HG02981 (cell line): ENCODE data around the gene ADNP2.

Experiments
- ATAC-seq: cut with Tn5 transposase; IDR thresholded peaks from one replicate; pipeline ENCODE4 v1.9.1; 2021; ENCODE audit warnings: mild to moderate bottlenecking, moderate library complexity; ENCODE audit not compliant: unreplicated experiment

ADNP2 gene

DNA sequence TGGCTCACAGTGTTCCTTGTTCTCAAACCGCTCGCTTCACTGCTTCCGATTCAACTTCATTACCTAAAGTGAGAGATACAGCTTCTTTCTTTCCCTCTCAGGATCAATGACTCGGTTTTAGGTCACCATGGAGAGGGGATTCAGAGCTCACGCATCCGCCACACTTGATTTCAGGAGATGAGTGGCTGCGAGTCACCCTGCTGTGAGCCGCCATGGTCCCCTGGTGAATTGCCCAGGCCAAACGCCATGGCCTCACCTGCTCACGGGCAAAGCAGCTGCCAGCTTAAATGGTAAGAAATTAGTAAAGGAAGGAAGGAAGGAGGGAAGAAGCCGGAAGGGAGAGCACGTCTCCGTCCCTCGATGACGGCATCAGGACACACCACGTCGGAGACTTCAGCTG, 60.5 kb downstream of the ADNP2 start:
- no peak for ATAC-seq

GRCh38 chr18:80170395-80171053, 61.5 kb downstream of the ADNP2 start:
- no peak for ATAC-seq

GRCh38 chr18:80171054-80171872, 62.2 kb downstream of the ADNP2 start:
- ATAC-seq, result no peak

DNA sequence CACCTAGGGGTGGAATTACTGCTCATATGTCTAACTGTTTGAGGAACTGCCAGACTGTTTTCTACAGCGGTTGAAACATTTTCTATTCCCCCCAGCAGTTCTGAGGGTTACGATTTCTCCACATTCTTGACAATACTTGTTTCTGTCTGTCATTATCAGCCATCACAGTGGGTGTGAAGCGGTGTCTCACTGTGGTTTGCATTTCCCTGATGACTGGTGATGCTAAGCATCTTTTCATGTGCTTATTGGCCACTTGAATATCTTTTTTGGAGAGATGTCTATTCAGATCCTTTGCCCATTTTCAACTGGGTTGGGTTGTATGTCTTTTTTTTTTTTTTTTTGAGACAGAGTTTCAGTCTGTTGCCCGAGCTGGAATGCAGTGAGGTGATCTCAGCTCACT, 63.0 kb downstream of the ADNP2 start:
- ATAC-seq, result no peak

DNA sequence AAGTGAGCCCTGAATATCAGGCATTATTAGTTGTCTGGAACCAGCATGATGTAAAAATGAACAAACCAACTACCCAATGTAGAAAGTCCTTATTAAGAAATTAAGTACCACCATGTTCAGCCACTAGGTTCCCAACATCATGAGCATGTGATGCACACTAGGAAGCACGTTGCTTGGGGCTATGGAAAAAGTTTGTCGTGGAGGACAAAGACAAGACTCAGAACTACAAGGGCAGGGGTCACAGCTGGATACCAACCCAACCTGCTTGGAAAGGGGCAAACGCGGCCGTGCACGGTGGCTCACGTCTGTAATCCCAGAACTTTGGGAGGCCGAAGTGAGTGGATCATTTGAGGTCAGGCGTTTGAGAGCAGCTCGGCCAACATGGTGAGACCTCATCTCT, 64.0 kb downstream of the ADNP2 start:
- no peak for ATAC-seq

DNA sequence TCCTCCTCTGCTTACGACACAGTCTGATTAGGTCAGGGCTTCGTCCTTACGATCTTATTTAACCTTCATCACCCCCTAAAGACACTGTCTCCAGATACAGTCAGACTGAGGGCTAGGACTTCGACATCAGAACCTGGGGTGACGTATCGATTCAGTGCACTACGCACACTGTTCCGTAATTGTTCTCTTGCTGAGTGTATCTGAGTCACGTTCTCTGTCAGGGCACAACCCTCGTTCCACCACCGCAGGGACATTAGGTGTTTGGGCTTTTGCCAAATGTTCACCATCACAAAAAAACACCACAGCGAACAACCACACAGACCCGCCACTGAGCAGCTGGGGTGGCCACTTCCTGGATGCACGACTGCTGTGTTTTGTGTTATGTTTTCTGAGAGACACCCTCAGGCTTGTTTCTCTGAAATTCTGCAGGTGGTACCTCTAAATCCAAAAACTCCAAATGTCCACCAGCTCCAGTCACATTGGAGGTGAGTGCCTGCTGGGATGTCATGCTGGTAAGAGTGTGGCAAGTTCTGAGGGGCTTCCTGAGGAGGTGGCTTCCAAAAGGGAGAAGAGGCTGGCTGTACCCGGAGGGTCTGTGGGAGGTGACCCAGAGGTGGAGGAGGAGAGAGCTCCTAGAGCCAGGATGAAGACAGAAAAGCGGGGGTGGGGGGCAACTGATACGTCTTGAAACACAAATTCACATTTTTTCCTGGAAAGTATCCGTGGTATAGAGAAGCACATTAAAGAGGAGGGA, 66.6 kb downstream of the ADNP2 start:
- ATAC-seq, result no peak

DNA sequence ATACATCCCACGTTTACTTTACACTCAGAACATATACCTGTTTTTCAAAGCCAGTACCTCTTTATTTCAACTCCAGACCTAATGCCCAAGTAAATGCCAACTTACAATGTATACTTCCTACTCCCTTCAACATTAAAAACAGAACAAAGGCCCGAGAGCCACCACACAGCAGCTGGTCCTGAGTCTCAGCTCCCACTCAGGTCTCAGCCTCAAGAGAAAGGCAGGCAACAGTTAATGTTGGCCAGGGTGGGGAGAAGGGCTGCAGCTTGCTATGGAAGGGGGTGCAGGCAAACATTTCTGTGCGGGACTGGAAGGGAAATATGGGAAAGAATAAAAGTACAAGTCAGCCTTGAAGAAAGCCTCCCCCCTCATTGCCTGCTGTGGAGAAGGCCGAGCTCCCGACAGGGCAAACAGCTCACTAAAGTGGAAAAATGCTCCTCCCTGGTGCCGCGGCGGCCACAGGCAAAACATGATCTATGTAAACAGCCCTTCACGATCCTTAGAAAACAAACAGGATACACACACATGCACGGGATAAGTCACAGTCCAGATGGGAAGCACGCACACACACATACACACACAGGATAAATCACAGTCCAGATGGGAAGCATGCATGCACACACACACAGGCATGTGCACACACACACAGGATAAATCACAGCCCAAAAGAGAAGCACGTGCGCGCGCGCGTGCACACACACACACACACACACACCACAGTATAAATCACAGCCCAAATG, 67.4 kb downstream of the ADNP2 start:
- no peak for ATAC-seq

DNA sequence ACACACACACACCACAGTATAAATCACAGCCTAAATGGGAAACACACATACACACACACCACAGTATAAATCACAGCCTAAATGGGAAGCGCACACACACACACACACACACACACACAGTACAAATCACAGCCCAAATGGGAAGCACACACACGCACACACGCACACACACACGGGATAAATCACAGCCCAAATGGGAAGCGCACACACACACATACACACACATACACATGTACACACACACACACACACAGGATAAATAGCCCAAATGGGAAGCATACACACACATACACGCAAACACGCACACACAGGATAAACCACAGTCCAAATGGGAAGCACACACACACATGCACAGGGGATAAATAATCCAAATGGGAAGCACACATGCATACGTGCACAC, 68.1 kb downstream of the ADNP2 start:
- no peak for ATAC-seq

- ATAC-seq, result no peak
These were observed 70.1 kb downstream of the ADNP2 start for GRCh38 chr18:80178935-80179818.

DNA sequence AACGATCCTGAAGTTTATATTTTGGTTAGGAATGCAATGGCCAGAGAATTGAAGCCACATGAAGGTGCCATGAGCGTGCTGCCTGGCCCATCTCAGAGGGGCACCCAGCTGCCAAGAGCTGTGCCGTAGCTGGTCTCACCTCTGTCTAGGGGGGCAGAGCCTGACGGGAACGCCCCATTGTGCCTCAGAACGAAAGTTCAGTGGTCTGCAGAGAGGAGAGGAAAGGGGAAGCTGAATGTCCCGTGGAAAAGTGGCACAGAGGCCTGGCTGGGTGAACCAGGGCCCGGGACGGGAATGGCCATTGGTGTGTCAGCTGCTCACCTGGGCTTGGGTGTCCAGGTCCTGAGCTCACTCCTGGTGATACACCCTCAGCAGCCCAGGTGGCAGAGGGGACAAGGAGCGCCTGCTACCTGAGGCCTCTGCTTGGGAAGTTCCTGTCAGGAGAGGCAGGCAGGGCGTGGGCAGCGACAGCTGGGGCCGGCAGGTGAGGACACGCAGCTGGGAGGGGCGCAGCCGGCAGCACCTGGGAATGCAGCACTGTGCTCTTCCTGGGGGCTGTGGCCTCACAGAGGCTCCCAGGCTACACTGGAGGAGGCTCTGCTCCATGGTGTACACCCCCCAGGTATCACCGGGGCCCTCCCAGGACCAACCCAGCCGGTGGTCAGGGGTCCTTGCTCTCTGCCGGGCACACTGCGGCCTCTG, 70.9 kb downstream of the ADNP2 start:
- no peak for ATAC-seq

DNA sequence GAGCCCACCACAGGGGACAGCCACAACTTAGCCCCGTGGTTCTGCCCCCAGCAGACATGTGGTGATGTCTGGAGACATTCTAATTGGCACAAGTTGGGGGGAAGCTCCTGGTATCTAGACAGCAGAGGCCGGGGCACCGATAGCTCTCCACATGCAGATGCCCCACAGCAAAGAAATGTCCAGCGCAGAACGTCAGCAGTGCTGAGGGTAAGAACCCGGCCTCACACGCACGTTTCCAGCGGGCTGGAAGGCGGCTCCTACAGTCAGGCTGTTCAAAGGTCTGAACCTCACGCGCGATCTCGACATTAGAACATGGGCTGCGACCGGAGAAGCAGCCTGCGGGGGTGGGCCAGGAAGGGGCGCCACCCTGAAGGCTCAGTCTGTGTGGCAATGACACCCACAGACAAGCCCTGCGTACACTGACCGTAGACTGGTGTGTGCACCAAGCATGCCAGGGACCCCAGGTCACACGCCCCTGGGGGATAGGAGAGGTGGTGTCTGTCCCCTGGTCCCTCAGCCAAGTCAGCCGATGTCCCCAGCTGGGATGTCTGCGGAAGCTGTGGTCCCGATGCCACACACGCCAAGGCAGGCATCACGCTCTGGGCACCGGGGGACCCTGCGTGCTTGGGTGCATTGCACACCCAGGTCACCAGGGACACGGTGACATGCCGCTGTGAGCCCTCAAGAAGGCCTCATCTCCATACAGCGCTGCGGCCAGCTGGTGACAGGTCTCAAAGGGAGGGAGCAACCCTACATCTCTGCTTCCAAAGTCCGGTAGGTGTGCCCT, 71.9 kb downstream of the ADNP2 start:
- ATAC-seq, result no peak

DNA sequence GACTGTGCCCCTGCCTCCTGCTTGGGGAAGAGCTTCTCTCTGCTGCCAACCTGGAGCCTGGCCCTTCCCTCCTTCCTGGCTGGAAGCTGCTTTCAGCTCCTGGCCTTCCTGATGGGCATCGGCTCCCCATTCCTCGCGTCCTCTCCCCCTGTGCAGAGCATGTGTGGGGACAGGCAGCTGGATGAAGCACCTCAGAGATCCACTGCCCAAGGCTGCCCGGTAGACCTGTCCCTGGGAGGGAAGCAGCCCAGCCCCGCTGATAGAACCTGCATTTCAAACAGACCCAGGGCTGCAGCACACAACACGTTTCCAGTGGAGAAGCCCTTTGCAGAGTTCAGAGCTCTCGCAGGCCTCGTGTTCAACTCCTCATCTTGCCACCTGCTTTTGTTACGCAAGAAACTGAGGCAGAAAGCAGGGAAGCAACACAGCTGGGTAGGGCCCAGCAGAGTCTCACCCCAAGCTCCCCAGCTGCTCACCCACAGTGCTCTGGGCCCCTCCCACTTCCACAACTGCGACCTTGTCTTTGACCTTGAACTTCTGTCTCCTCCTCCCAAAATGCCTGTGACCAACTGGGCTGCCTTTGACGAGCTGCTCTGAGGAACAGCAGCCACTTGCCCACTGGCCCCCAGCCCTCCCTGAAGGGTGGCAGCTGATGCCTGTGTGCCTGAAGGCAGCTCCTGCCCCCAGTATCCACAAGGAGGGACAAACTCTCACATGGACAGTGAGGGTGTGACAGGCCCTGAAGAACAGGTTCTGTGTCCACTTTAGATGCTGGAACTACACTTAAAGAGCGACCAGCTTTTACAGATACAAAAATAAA, 72.8 kb downstream of the ADNP2 start:
- ATAC-seq, result no peak

GRCh38 chr18:80182855-80183254, 73.8 kb downstream of the ADNP2 start:
- ATAC-seq, result no peak

DNA sequence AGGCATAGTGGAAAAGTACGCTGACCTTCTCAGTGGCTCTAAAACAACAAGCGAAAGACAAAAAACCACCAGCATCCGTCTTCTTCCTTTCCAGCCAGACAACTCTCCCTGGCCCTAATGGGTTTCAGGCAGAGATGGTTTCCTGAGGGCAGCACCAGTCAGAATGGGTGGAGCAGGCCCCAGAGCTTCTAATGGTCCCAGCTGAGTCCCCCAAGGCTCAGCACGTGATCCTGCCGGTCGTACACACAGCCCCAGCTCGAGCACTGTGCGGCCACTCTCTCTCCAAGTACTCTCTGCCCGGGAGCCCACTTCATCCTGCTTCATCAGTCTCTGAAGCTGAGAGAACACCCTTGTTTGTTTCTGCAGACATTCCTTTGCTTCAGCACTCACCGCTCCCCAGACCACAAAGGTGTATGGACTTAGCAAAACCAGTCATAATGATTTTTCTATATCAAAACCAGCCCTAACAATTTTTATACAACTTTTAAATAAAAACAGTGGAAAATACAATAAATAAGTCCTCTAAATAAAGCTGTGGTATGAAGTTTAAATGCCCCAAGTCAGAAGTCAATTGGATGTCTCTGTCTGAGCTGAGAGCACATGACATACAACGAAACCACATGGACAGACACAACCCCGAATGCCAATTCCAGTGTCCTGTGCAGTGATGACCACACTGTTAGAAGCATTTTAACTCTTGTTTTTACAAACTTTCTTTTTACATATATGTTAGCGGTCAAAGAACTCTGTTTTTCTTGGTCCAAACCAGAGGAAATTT, 74.4 kb downstream of the ADNP2 start:
- no peak for ATAC-seq

- ATAC-seq, result no peak
These were observed 75.2 kb downstream of the ADNP2 start for GRCh38 chr18:80184243-80184772.

- no peak for ATAC-seq
These were observed 76.5 kb downstream of the ADNP2 start for GRCh38 chr18:80185545-80185944.
